Ectodermal cell (in vitro differentiated cells): ENCODE results near the gene UTS2.

Source experiments
- H3K27ac ChIP-seq: 2 replicates; pipeline ENCODE4 v1.7.0; 2013; ENCODE audit warnings: mild to moderate bottlenecking, low read depth, low read length; ENCODE audit not compliant: insufficient read depth, poor library complexity, severe bottlenecking
- H3K27me3 ChIP-seq: 2 replicates; pipeline ENCODE4 v1.7.0; 2013; ENCODE audit warnings: mild to moderate bottlenecking, low read length; ENCODE audit not compliant: insufficient read depth, control insufficient read depth, poor library complexity, severe bottlenecking
- H3K36me3 ChIP-seq: one replicate; pipeline ENCODE4 v1.7.0; 2013; ENCODE audit warnings: low read length; ENCODE audit not compliant: control insufficient read depth, insufficient read depth
- H3K4me1 ChIP-seq: one replicate; pipeline ENCODE4 v1.7.0; 2013; ENCODE audit warnings: low read length; ENCODE audit not compliant: control insufficient read depth, insufficient read depth
- H3K4me3 ChIP-seq: 2 replicates; pipeline ENCODE4 v1.7.0; 2013; ENCODE audit warnings: low read depth, low read length, control low read depth; ENCODE audit not compliant: insufficient read depth
- H3K9me3 ChIP-seq: 2 replicates; pipeline ENCODE4 v1.7.0; 2013; ENCODE audit warnings: mild to moderate bottlenecking, low read length, moderate library complexity; ENCODE audit not compliant: control insufficient read depth
- WGBS, 2 experiments: methylation state at CpG; one replicate each; pipeline ENCODE4 v1.1.7; 2013; ENCODE audit warnings: missing lambda C conversion rate in 2 of 2; 5-methylcytosine and 5-hydroxymethylcytosine counted together

The UTS2 gene

GRCh38 chr1:7863756-7864328 is 11.0 kb upstream of the UTS2 start:
- no peaks in the 10 kb centered on the region for H3K27me3 ChIP-seq
- H3K4me1 ChIP-seq: no peaks in the 10 kb centered on the region
- no peaks in the 10 kb centered on the region for H3K9me3 ChIP-seq
- H3K27ac ChIP-seq: no peak overlapping the region
- 90 to 91% methylated on average over 17 of the region's 17 CpGs for WGBS, 2 experiments
- H3K36me3 ChIP-seq: no peaks in the 10 kb centered on the region
- no peak overlapping the region for H3K4me3 ChIP-seq

GRCh38 chr1:7862211-7863060 is 9.6 kb upstream of the UTS2 start:
- Histone ChIP-seq H3K4me1 (no peaks in the 10 kb centered on the region), H3K27me3 (no peaks in the 10 kb centered on the region), H3K27ac (no peak overlapping the region), H3K36me3 (no peaks in the 10 kb centered on the region), H3K9me3 (no peaks in the 10 kb centered on the region), H3K4me3 (no peak overlapping the region)
- WGBS, 2 experiments: 93 to 94% methylated on average over 17 of the region's 17 CpGs

- Histone ChIP-seq H3K4me3 (no peak overlapping the region), H3K9me3 (no peaks in the 10 kb centered on the region), H3K4me1 (no peaks in the 10 kb centered on the region), H3K36me3 (no peaks in the 10 kb centered on the region), H3K27ac (no peak overlapping the region), H3K27me3 (no peaks in the 10 kb centered on the region)
- 94 to 95% methylated on average over 15 of the region's 15 CpGs for whole genome bisulfite sequencing, 2 experiments
Measured at GRCh38 chr1:7861452-7861851, 8.6 kb upstream of the UTS2 start.

- Histone ChIP-seq H3K4me1 (no peaks in the 10 kb centered on the region), H3K36me3 (no peaks in the 10 kb centered on the region), H3K27me3 (no peaks in the 10 kb centered on the region), H3K4me3 (no peak overlapping the region), H3K9me3 (no peaks in the 10 kb centered on the region), H3K27ac (no peak overlapping the region)
- WGBS, 2 experiments: 92 to 93% methylated on average over 9 of the region's 9 CpGs
Measured at GRCh38 chr1:7860130-7860529, 7.3 kb upstream of the UTS2 start.

- Histone ChIP-seq H3K4me3 (no peak overlapping the region), H3K4me1 (no peaks in the 10 kb centered on the region), H3K36me3 (no peaks in the 10 kb centered on the region), H3K27ac (no peak overlapping the region), H3K9me3 (no peaks in the 10 kb centered on the region), H3K27me3 (no peaks in the 10 kb centered on the region)
- WGBS, 2 experiments: 92 to 94% methylated on average over 7 of the region's 7 CpGs
Measured at GRCh38 chr1:7859406-7859805, 6.5 kb upstream of the UTS2 start.

- WGBS, 2 experiments: 93 to 98% methylated on average over 4 of the region's 4 CpGs
Measured at GRCh38 chr1:7857985-7858384, 5.1 kb upstream of the UTS2 start.

GRCh38 chr1:7857000-7857399 is 4.1 kb upstream of the UTS2 start:
- 90 to 92% methylated on average over 2 of the region's 2 CpGs for WGBS, 2 experiments
- H3K4me1 ChIP-seq: no peaks in the 10 kb centered on the region
- no peaks in the 10 kb centered on the region for H3K9me3 ChIP-seq
- no peak overlapping the region for H3K4me3 ChIP-seq
- H3K27ac ChIP-seq: no peak overlapping the region
- H3K36me3 ChIP-seq: no peaks in the 10 kb centered on the region
- no peaks in the 10 kb centered on the region for H3K27me3 ChIP-seq

More at GRCh38 chr1:7857985-7858384, 5.1 kb upstream of the UTS2 start:
- Histone ChIP-seq H3K9me3 (no peaks in the 10 kb centered on the region), H3K4me3 (no peak overlapping the region), H3K4me1 (no peaks in the 10 kb centered on the region), H3K27me3 (no peaks in the 10 kb centered on the region), H3K36me3 (no peaks in the 10 kb centered on the region), H3K27ac (no peak overlapping the region)

- 56 to 57% methylated on average over 15 of the region's 15 CpGs for WGBS, 2 experiments
- H3K36me3 ChIP-seq: no peaks in the 10 kb centered on the region
- no peaks in the 10 kb centered on the region for H3K27me3 ChIP-seq
- no peaks in the 10 kb centered on the region for H3K4me1 ChIP-seq
- H3K9me3 ChIP-seq: no peaks in the 10 kb centered on the region
- no peak overlapping the region for H3K4me3 ChIP-seq
- no peak overlapping the region for H3K27ac ChIP-seq
Measured at GRCh38 chr1:7856345-7856744, 3.5 kb upstream of the UTS2 start.

GRCh38 chr1:7853684-7854026 is 790 bp upstream of the UTS2 start:
- no peaks in the 10 kb centered on the region for H3K9me3 ChIP-seq
- H3K27me3 ChIP-seq: no peaks in the 10 kb centered on the region
- no peak overlapping the region for H3K27ac ChIP-seq
- no peaks in the 10 kb centered on the region for H3K36me3 ChIP-seq
- H3K4me1 ChIP-seq: no peaks in the 10 kb centered on the region
- no peak overlapping the region for H3K4me3 ChIP-seq
- WGBS, 2 experiments: 91% methylated on average over 7 of the region's 7 CpGs

GRCh38 chr1:7850786-7851185 is 2.1 kb downstream of the UTS2 start:
- H3K36me3 ChIP-seq: no peaks in the 10 kb centered on the region
- no peaks in the 10 kb centered on the region for H3K27me3 ChIP-seq
- H3K4me1 ChIP-seq: no peaks in the 10 kb centered on the region
- no peaks in the 10 kb centered on the region for H3K9me3 ChIP-seq
- WGBS, 2 experiments: 85 to 89% methylated on average over 15 of the region's 15 CpGs
- H3K4me3 ChIP-seq: no peak overlapping the region
- no peak overlapping the region for H3K27ac ChIP-seq
